ENCODE measurements around the gene MBNL1. TPM values are rescaled to one million over a fixed set of nuclear protein-coding genes. Genes with fewer than 3 reads are reported as not detected.

The MBNL1 gene
- total and polyA plus RNA-seq, 2 of the 4 experiments (the other 2 are of a cell fraction), result 127 to 664 TPM

DNA sequence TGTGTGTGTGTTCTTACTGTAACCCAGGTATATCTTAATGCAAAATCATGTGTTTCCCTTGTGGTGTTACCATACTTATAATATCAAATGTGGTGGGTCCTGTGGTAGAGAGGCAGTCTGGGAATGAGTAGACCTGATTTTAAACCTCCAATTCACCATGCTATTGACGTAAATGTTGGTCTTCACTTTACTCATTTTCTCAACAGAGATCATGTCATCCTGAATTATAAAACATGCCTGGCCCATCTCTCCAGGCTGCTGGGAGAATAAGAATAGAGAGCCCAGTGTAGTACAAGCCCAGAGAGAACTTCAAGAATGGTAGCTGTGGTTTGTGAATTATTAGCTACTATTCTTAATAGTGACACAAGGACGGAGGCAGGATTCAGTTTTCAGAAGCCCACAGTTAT is 88.1 kb downstream of the MBNL1 start:
- no peak overlapping the region for H2AK5ac ChIP-seq (ENCODE audit: low read depth, low read length)
- no peak overlapping the region for H4K91ac ChIP-seq (ENCODE audit: insufficient read depth, low read depth, low read length)
- H2BK20ac ChIP-seq (ENCODE audit: low read depth, low read length), result no peak overlapping the region
- no peak overlapping the region for H3K4me3 ChIP-seq (ENCODE audit: insufficient read depth, low read depth, low read length)
- H3K18ac ChIP-seq (ENCODE audit: low read depth, low read length), result no peak overlapping the region
- no peak overlapping the region for H4K8ac ChIP-seq (ENCODE audit: low read depth in 2 of 2, low read length in 2 of 2)
- H4K5ac ChIP-seq (ENCODE audit: low read depth, low read length), result peak overlapping the region; percentile 23; the same call in 1 of the 2 replicates
- BruUV-seq (replicated peaks), result no TSS peak
- peaks cover 57% of the 10 kb centered on the region for H4K20me1 ChIP-seq (ENCODE audit: insufficient read depth, low read length)
- H3K27me3 ChIP-seq (ENCODE audit: control insufficient read depth, insufficient read depth, low read length), result no peaks in the 10 kb centered on the region
- ATAC-seq (ENCODE audit: low read depth) (no peak), DNase-seq (no peak)
- no peak overlapping the region for H3K56ac ChIP-seq (ENCODE audit: extremely low read depth, insufficient read depth, low read length)
- peaks cover 4% of the 10 kb centered on the region; the same call in 1 of the 2 replicates for H3K36me3 ChIP-seq (ENCODE audit: control insufficient read depth, insufficient read depth, low read length)
- H3K4me1 ChIP-seq (ENCODE audit: control insufficient read depth, insufficient read depth, low read length), result peaks cover 9% of the 10 kb centered on the region; the same call in 1 of the 2 replicates
- WGBS, 2 experiments (ENCODE audit: extremely low coverage in 2 of 2, insufficient read length in 1 of 2), result no CpG with 5 or more reads among the region's 2 CpGs
- H3K27ac ChIP-seq (ENCODE audit: insufficient read depth, low read length), result no peak overlapping the region
- no peak overlapping the region for H3K9ac ChIP-seq (ENCODE audit: low read depth, low read length)
- H2AK9ac ChIP-seq (replicated peaks; ENCODE audit: low read depth, low read length, poor library complexity), result no peak overlapping the region
- no peak overlapping the region for H2AFZ ChIP-seq (replicated peaks; ENCODE audit: low read length, poor library complexity)
- dilution Hi-C loops (cut with HindIII; ENCODE audit: low sequenced_read_pairs, unreplicated experiment) (no loop called here), intact Hi-C loops (cut with micrococcal nuclease) (no loop called here), in situ Hi-C loops (cut with MboI; ENCODE audit: low sequenced_read_pairs) (no loop called here)
- H2BK15ac ChIP-seq (ENCODE audit: low read depth, low read length), result no peak overlapping the region
- CTCF ChIA-PET, result no interaction called here
- POLR2A ChIA-PET (ENCODE audit: unreplicated experiment), result no interaction called here
- no peak overlapping the region for H2BK120ac ChIP-seq (ENCODE audit: low read depth, low read length)
- 0 out of 2 replicates have a peak overlapping the region, but pooled peaks have one; percentile 50 for H3K23ac ChIP-seq (ENCODE audit: low read depth, low read length)
- H3K4ac ChIP-seq (ENCODE audit: low read depth, low read length), result no peak overlapping the region
- H3K79me1 ChIP-seq (ENCODE audit: low read depth in 1 of 2, low read length in 2 of 2), result peaks cover 12 to 70% of the 10 kb centered on the region in 2 experiments; a peak in 2 of 4 replicates
- H2BK5ac ChIP-seq (ENCODE audit: low read depth, low read length, poor library complexity, severe bottlenecking), result peak overlapping the region; percentile 46
- TF ChIP-seq, protein P1, sequence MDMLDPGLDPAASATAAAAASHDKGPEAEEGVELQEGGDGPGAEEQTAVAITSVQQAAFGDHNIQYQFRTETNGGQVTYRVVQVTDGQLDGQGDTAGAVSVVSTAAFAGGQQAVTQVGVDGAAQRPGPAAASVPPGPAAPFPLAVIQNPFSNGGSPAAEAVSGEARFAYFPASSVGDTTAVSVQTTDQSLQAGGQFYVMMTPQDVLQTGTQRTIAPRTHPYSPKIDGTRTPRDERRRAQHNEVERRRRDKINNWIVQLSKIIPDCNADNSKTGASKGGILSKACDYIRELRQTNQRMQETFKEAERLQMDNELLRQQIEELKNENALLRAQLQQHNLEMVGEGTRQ (IDR thresholded peaks at IDR 0.05; ENCODE audit: low read depth, low read length), result no peak
- TF ChIP-seq CEBPB (IDR thresholded peaks at IDR 0.05; ENCODE audit: low read depth, low read length), result no peak
- no peak for TF ChIP-seq RAD21 (IDR thresholded peaks at IDR 0.05; ENCODE audit: low read length)
- TF ChIP-seq NFE2L2 (IDR thresholded peaks at IDR 0.05; ENCODE audit: low read depth, low read length), result no peak
- TF ChIP-seq BHLHE40 (IDR thresholded peaks at IDR 0.05; ENCODE audit: low read depth, low read length), result no peak
- TF ChIP-seq RCOR1 (IDR thresholded peaks at IDR 0.05; ENCODE audit: insufficient replicate concordance, low read length), result no peak
- TF ChIP-seq SMC3 (IDR thresholded peaks at IDR 0.05; ENCODE audit: low read depth, low read length), result no peak
- TF ChIP-seq, protein P2, sequence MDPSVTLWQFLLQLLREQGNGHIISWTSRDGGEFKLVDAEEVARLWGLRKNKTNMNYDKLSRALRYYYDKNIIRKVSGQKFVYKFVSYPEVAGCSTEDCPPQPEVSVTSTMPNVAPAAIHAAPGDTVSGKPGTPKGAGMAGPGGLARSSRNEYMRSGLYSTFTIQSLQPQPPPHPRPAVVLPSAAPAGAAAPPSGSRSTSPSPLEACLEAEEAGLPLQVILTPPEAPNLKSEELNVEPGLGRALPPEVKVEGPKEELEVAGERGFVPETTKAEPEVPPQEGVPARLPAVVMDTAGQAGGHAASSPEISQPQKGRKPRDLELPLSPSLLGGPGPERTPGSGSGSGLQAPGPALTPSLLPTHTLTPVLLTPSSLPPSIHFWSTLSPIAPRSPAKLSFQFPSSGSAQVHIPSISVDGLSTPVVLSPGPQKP (IDR thresholded peaks at IDR 0.05; ENCODE audit: borderline replicate concordance, low read depth, low read length), result no peak
- TF ChIP-seq MAFK (IDR thresholded peaks at IDR 0.05; ENCODE audit: low read depth, low read length), result no peak
- no peak for TF ChIP-seq FOS (IDR thresholded peaks at IDR 0.05; ENCODE audit: low read depth, low read length)
- H3K9me3 ChIP-seq (ENCODE audit: control insufficient read depth, insufficient read depth, low read length), result no peaks in the 10 kb centered on the region
- peak overlapping the region; percentile 24; the same call in 1 of the 2 replicates for H3K14ac ChIP-seq (replicated peaks; ENCODE audit: low read depth, low read length)
- H3K9me1 ChIP-seq (ENCODE audit: insufficient read depth, low read length), result peaks cover 17% of the 10 kb centered on the region
- no peak overlapping the region for H3K4me2 ChIP-seq (ENCODE audit: low read depth, low read length)
